ENCODE results near the gene SLC49A3. TPM values are rescaled to one million over a fixed set of nuclear protein-coding genes. Genes with fewer than 3 reads are reported as not detected.

Gene SLC49A3
- total RNA-seq, 2 donors from 2014 or later = 8.0 to 8.2 TPM

- peaks cover 9 to 20% of the 10 kb centered on the region in 2 donors for H3K36me3 ChIP-seq (replicated peaks in 1 of 2; ENCODE audit: insufficient read depth in 1 of 2, low read depth in 2 of 2)
- ATAC-seq = no peak
These were observed 41.6 kb upstream of the SLC49A3 start for GRCh38 chr4:730511-730910.

GRCh38 chr4:729336-730315, 40.7 kb upstream of the SLC49A3 start:
- intact Hi-C loops (cut with DNase I) = no loop called here
- 92% methylated on average over 11 to 20 of the region's 20 CpGs for WGBS, 2 donors
- DNase-seq = no peak
- no peaks in the 10 kb centered on the region for H3K4me1 ChIP-seq
- peaks cover 0 to 12% of the 10 kb centered on the region in 2 donors for H3K36me3 ChIP-seq (replicated peaks in 1 of 2; ENCODE audit: insufficient read depth in 1 of 2, low read depth in 2 of 2)
- H3K9me3 ChIP-seq = no peaks in the 10 kb centered on the region
- H3K27ac ChIP-seq = no peak overlapping the region
- no peak overlapping the region for H3K4me3 ChIP-seq
- no peak for TF ChIP-seq CTCF (IDR thresholded peaks at IDR 0.05)
- no peak for TF ChIP-seq POLR2A (IDR thresholded peaks at IDR 0.05)
- no peak for ATAC-seq
- no peaks in the 10 kb centered on the region for H3K27me3 ChIP-seq

More at GRCh38 chr4:730511-730910, 41.6 kb upstream of the SLC49A3 start:
- H3K4me3 ChIP-seq = no peak overlapping the region
- DNase-seq = no peak
- no peaks in the 10 kb centered on the region for H3K27me3 ChIP-seq
- no peak overlapping the region for H3K27ac ChIP-seq
- WGBS, 2 donors = 87 to 100% methylated on average over 5 to 24 of the region's 27 CpGs
- TF ChIP-seq POLR2A (IDR thresholded peaks at IDR 0.05) (no peak), CTCF (IDR thresholded peaks at IDR 0.05) (no peak)
- intact Hi-C loops (cut with DNase I) = no loop called here
- no peaks in the 10 kb centered on the region for H3K9me3 ChIP-seq
- H3K4me1 ChIP-seq = no peaks in the 10 kb centered on the region

- ATAC-seq (no peak), DNase-seq (no peak)
- Histone ChIP-seq H3K9me3 (no peaks in the 10 kb centered on the region), H3K27ac (no peak overlapping the region), H3K4me1 (no peaks in the 10 kb centered on the region), H3K27me3 (no peaks in the 10 kb centered on the region), H3K4me3 (no peak overlapping the region), H3K36me3 (replicated peaks in 1 of 2; ENCODE audit: insufficient read depth in 1 of 2, low read depth in 2 of 2) (no peaks in the 10 kb centered on the region)
- TF ChIP-seq POLR2A (IDR thresholded peaks at IDR 0.05) = no peak
- TF ChIP-seq CTCF (IDR thresholded peaks at IDR 0.05) = no peak
- WGBS, 2 donors = 67 to 82% methylated on average over 6 of the region's 6 CpGs
- intact Hi-C loops (cut with DNase I) = no loop called here
These were observed 38.6 kb upstream of the SLC49A3 start for GRCh38 chr4:727576-727975.

- Histone ChIP-seq H3K9me3 (no peaks in the 10 kb centered on the region), H3K36me3 (replicated peaks in 1 of 2; ENCODE audit: insufficient read depth in 1 of 2, low read depth in 2 of 2) (no peaks in the 10 kb centered on the region), H3K27me3 (no peaks in the 10 kb centered on the region), H3K4me1 (no peaks in the 10 kb centered on the region), H3K4me3 (no peak overlapping the region), H3K27ac (no peak overlapping the region)
- TF ChIP-seq CTCF (IDR thresholded peaks at IDR 0.05) (no peak), POLR2A (IDR thresholded peaks at IDR 0.05) (no peak)
- intact Hi-C loops (cut with DNase I) = no loop called here
- ATAC-seq (no peak), DNase-seq (no peak)
- 77 to 92% methylated on average over 13 to 17 of the region's 17 CpGs for WGBS, 2 donors
These were observed 37.9 kb upstream of the SLC49A3 start for GRCh38 chr4:726838-727237.
